ENCODE results near the gene HAGHL.

The HAGHL gene

GRCh38 chr16:725463-726187 lies 1.3 kb upstream of the HAGHL start:
- no peak for TF ChIP-seq CTCF (IDR thresholded peaks at IDR 0.05)
- no peak for TF ChIP-seq ZFX (IDR thresholded peaks at IDR 0.05; ENCODE audit: borderline replicate concordance)
- peak overlapping the region; percentile 99 for H3K27ac ChIP-seq

- TF ChIP-seq CTCF (IDR thresholded peaks at IDR 0.05) (no peak), ZFX (IDR thresholded peaks at IDR 0.05; ENCODE audit: borderline replicate concordance) (no peak)
- H3K27ac ChIP-seq = peak overlapping the region; percentile 99
Measured at GRCh38 chr16:726188-726437, 793 bp upstream of the HAGHL start.

- peak overlapping the region; percentile 99 for H3K27ac ChIP-seq
- TF ChIP-seq CTCF (IDR thresholded peaks at IDR 0.05) = no peak
- no peak for TF ChIP-seq ZFX (IDR thresholded peaks at IDR 0.05; ENCODE audit: borderline replicate concordance)
Measured at GRCh38 chr16:727291-727977, 528 bp downstream of the HAGHL start.

- H3K27ac ChIP-seq = peak overlapping the region; percentile 99
- TF ChIP-seq ZFX (IDR thresholded peaks at IDR 0.05; ENCODE audit: borderline replicate concordance) (no peak), CTCF (IDR thresholded peaks at IDR 0.05) (no peak)
Measured at GRCh38 chr16:728131-728889, 1.4 kb downstream of the HAGHL start.

GRCh38 chr16:728890-729744 lies 2.2 kb downstream of the HAGHL start:
- TF ChIP-seq CTCF (IDR thresholded peaks at IDR 0.05) (no peak), ZFX (IDR thresholded peaks at IDR 0.05; ENCODE audit: borderline replicate concordance) (no peak)
- peak overlapping the region; percentile 99 for H3K27ac ChIP-seq

- H3K27ac ChIP-seq = peak overlapping the region; percentile 99
- no peak for TF ChIP-seq CTCF (IDR thresholded peaks at IDR 0.05)
- no peak for TF ChIP-seq ZFX (IDR thresholded peaks at IDR 0.05; ENCODE audit: borderline replicate concordance)
Measured at GRCh38 chr16:729768-730665, 3.1 kb downstream of the HAGHL start.

All from 22Rv1 (cell line).